Metanephros (tissue), 2 donors: ENCODE measurements around the gene XAGE1B. TPM values are rescaled to one million over a fixed set of nuclear protein-coding genes. Genes with fewer than 3 reads are reported as not detected.

Source experiments
- small RNA-seq: library from RNA; depleted of rRNA; stranded (forward); fragments of <200 nt; gene quantifications from one replicate; pipeline ENCODE3, GENCODE V24; 2014; ENCODE audit warnings: low replicate concordance
- total RNA-seq: library from RNA; depleted of rRNA; stranded (reverse); fragments of >200 nt; gene quantifications from one replicate; pipeline ENCODE4 v1.2.3, GENCODE V29; 2014

Gene XAGE1B
- total RNA-seq: not detected

GRCh38 chrX:52516987-52517325 lies at the start of gene XAGE1B:
XAGE1B (minus strand) TSS chrX:52517063; CDS start chrX:52515527, 1,536 bp downstream.

GRCh38 chrX:52495545-52496418 lies 21.1 kb downstream of the XAGE1B start, which contains the start of gene XAGE1A:
XAGE1A (plus strand) TSS chrX:52495808; CDS start chrX:52497362, 1,554 bp downstream.

Small RNA genes lying within 50 kb of the gene (small RNA-seq; reads per million reads assigned to genes)
- gene BX510359.8 (not detected), gene RBM22P7 (not detected)

Other genes starting within 250 kb of the XAGE1B start
- not detected for gene XAGE2, start 148.0 kb downstream of the XAGE1B start, total RNA-seq
- gene XAGE1A, start 21.3 kb downstream of the XAGE1B start, total RNA-seq: not detected
- not detected for gene SSX7, start 137.8 kb upstream of the XAGE1B start, total RNA-seq
- not detected for gene SSX2, start 190.1 kb upstream of the XAGE1B start, total RNA-seq
- 0.35 TPM for gene SSX2B, start 234.2 kb upstream of the XAGE1B start, total RNA-seq